Fibroblast of mammary gland (primary cell): ENCODE measurements around the gene MAGI1.
A peak's percentile ranks its signal among the peaks of the same experiment; 100 is the strongest.
"Not testable (repeated sequence)": the region's sequence is repeated elsewhere in the genome, so short reads cannot be mapped to it uniquely, and the experiment has no call there.

Experiments used
- DNase-seq: peaks from one replicate; pipeline ENCODE4 v3.0.0-alpha.2; 2010; ENCODE audit warnings: low read depth
- H3K4me3 ChIP-seq: 2 replicates; pipeline ENCODE4 v1.5.1; 2011; ENCODE audit warnings: low read depth, mild to moderate bottlenecking, low read length, moderate library complexity; ENCODE audit not compliant: control insufficient read depth
- CTCF ChIP-seq: conservative IDR thresholded peaks from 2 replicates; pipeline ENCODE4 v1.5.1; 2011; ENCODE audit warnings: low read depth, low read length, inconsistent platforms; ENCODE audit not compliant: control insufficient read depth, insufficient read depth

The MAGI1 gene

GRCh38 chr3:66053550-66054094 is 14.9 kb upstream of the MAGI1 start:
- no peak overlapping the region for H3K4me3 ChIP-seq
- DNase-seq = peak; percentile 54
- no peak for TF ChIP-seq CTCF

- DNase-seq = peak; percentile 75
- no peak overlapping the region for H3K4me3 ChIP-seq
- TF ChIP-seq CTCF = no peak
Measured at GRCh38 chr3:66052721-66053549, 14.2 kb upstream of the MAGI1 start.

- DNase-seq = no peak
- no peak for TF ChIP-seq CTCF
- H3K4me3 ChIP-seq = no peak overlapping the region
Measured at GRCh38 chr3:66050821-66051220, 12.1 kb upstream of the MAGI1 start.

- TF ChIP-seq CTCF = no peak
- no peak for DNase-seq
- no peak overlapping the region for H3K4me3 ChIP-seq
Measured at GRCh38 chr3:66048051-66048395, 9.3 kb upstream of the MAGI1 start.

GRCh38 chr3:66047311-66048050 is 8.8 kb upstream of the MAGI1 start:
- peak; percentile 91 for DNase-seq
- H3K4me3 ChIP-seq = no peak overlapping the region
- TF ChIP-seq CTCF = peak; percentile 18

- DNase-seq = not testable (repeated sequence)
Measured at GRCh38 chr3:66046321-66046720, 7.6 kb upstream of the MAGI1 start.

GRCh38 chr3:66041828-66042227 is 3.1 kb upstream of the MAGI1 start:
- TF ChIP-seq CTCF = no peak
- H3K4me3 ChIP-seq = no peak overlapping the region
- no peak for DNase-seq

More at GRCh38 chr3:66046321-66046720, 7.6 kb upstream of the MAGI1 start:
- not testable (repeated sequence) for H3K4me3 ChIP-seq
